ENCODE results near the gene PDZK1IP1.

DNA sequence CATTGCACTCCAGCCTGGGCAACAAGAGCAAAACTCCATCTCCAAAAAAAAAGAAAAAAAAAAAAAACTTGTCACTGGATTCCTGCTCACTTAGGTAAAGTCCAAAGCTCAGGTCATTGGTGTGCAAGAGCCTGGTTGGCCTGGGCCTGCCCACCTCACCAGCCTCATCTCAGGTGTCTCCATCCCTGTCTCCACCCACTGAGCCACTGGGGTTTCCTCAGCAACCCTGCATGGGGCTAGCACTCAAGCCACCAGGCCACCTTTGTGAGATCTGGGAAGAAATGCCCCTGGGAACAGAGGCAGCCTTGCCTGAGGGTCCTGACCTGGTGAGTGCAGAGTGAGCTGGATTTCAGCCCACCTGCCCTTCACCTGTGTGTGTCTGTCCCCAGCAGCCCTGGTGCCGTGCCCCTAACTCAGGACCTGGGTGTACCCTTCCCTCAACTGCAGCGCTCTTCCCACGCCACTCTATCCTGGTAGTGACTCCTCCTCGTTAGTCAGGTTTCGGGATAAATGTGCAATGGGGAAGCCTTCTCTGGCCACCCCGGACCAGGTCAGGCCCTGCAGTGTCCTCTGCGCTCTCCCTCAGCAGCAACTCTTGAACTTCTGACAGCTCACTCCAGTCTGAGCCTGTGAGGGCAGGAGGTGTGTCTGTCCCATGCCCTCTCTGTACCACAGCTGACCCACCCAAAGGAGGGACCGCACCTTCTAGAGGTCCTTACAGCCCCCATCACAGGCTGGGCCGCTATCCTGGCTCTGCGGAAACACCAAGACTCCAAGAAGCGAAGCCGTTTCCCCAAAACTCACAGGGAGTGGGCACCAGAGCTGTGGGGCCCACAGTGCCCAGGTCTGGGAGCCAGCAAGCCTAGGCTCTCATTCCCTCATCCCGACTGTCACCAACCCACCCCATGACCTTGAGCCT, 3.3 kb downstream of the PDZK1IP1 start:
- TF ChIP-seq CEBPB (IDR thresholded peaks at IDR 0.05; ENCODE audit: low read depth, low read length) (no peak), POLR2A (IDR thresholded peaks at IDR 0.05; ENCODE audit: low read depth, low read length) (no peak), MAZ (IDR thresholded peaks at IDR 0.05; ENCODE audit: borderline replicate concordance, low read depth, low read length) (no peak), SMC3 (IDR thresholded peaks at IDR 0.05; ENCODE audit: low read depth, low read length) (no peak)
- TF ChIP-seq, protein P1, sequence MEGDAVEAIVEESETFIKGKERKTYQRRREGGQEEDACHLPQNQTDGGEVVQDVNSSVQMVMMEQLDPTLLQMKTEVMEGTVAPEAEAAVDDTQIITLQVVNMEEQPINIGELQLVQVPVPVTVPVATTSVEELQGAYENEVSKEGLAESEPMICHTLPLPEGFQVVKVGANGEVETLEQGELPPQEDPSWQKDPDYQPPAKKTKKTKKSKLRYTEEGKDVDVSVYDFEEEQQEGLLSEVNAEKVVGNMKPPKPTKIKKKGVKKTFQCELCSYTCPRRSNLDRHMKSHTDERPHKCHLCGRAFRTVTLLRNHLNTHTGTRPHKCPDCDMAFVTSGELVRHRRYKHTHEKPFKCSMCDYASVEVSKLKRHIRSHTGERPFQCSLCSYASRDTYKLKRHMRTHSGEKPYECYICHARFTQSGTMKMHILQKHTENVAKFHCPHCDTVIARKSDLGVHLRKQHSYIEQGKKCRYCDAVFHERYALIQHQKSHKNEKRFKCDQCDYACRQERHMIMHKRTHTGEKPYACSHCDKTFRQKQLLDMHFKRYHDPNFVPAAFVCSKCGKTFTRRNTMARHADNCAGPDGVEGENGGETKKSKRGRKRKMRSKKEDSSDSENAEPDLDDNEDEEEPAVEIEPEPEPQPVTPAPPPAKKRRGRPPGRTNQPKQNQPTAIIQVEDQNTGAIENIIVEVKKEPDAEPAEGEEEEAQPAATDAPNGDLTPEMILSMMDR (conservative IDR thresholded peaks at IDR 0.05; ENCODE audit: low read depth, low read length): no peak
